Heart right ventricle (tissue), 16 donors: Measurements from ENCODE around the gene CRELD2. TPM values are rescaled to one million over a fixed set of nuclear protein-coding genes. Genes with fewer than 3 reads are reported as not detected.
A peak's percentile ranks its signal among the peaks of the same experiment; 100 is the strongest.
"Not testable (repeated sequence)": the region's sequence is repeated elsewhere in the genome, so short reads cannot be mapped to it uniquely, and the experiment has no call there.

Experiments used
- ATAC-seq, 8 donors: fragments of 200-7000 bp; cut with Tn5 transposase; one replicate each; pipeline ENCODE4 v1.9.1; 2020; ENCODE audit warnings: mild to moderate bottlenecking in 8 of 8, moderate library complexity in 8 of 8, moderate number of reproducible peaks in 1 of 8
- DNase-seq, 2 donors: peaks; one replicate each; pipeline ENCODE4 v3.0.0-alpha.2; 2020
- H3K27ac ChIP-seq, 10 donors: fragments of 200-600 bp; sonication (generic) in 2 of 10; one replicate each; pipeline versions ENCODE4 v1.5.0 to v1.8.0; 2020 to 2022; ENCODE audit warnings: mild to moderate bottlenecking in 3 of 10
- H3K27me3 ChIP-seq, 7 donors: fragments of 200-600 bp; one replicate each; pipeline ENCODE4 v1.8.0; 2021 to 2022; ENCODE audit warnings: mild to moderate bottlenecking in 2 of 7
- H3K36me3 ChIP-seq, 9 donors: fragments of 200-600 bp; sonication (generic) in 1 of 9; one replicate each; pipeline versions ENCODE4 v1.5.0 to v1.8.0; 2020 to 2022; ENCODE audit warnings: mild to moderate bottlenecking in 2 of 9
- H3K4me1 ChIP-seq, 9 donors: fragments of 200-600 bp; sonication (generic) in 1 of 9; one replicate each; pipeline versions ENCODE4 v1.5.0 to v1.8.0; 2020 to 2022; ENCODE audit warnings: mild to moderate bottlenecking in 4 of 9
- H3K4me3 ChIP-seq, 10 donors: fragments of 200-600 bp; sonication (generic) in 2 of 10; one replicate each; pipeline versions ENCODE4 v1.5.0 to v1.8.0; 2020 to 2022; ENCODE audit warnings: mild to moderate bottlenecking in 7 of 10, moderate library complexity in 2 of 10
- H3K9me3 ChIP-seq, 11 donors: fragments of 200-600 bp in 10 of 11; sonication (generic) in 2 of 11; one replicate each; pipeline versions ENCODE4 v1.5.0 to v1.8.0; 2013 to 2022; ENCODE audit warnings: mild to moderate bottlenecking in 2 of 11, control low read depth in 1 of 11, moderate library complexity in 1 of 11
- WGBS, 2 donors: extraction: QIAGEN DNeasy Blood & Tissue Kit; methylation state at CpG; one replicate each; pipeline ENCODE4 v1.1.7; 2013; ENCODE audit warnings: inconsistent platforms in 1 of 2; 5-methylcytosine and 5-hydroxymethylcytosine counted together
- intact Hi-C, 10 donors: fragments of 100-400 bp; cut with DNase I; formaldehyde crosslinking; loops; one replicate each; pipeline versions ENCODE4 v1.11.1 to v1.14.2; 2022
- polyA plus RNA-seq, 2 donors: library from polyadenylated mRNA; stranded (reverse); fragments of 200-250 nt; gene quantifications; one replicate each; pipeline ENCODE4 v1.2.3, GENCODE V29; 2013
- total RNA-seq, 10 donors: library from RNA; stranded (reverse); fragmentation: NEBNext Ultra II Directional in 3 of 10; extraction: Animal tissue kit (Norgen Biotek cat#: 25700) in 3 of 10; gene quantifications; one replicate each; pipeline versions ENCODE4 v1.2.1 to v1.2.4, GENCODE V29; 2021 to 2023
- TF ChIP-seq, protein P1 (sequence below), 9 donors: fragments of 200-600 bp; sonication (generic) in 2 of 9; IDR thresholded peaks; one replicate each; pipeline versions ENCODE4 v1.5.0 to v1.8.0; 2021 to 2022; ENCODE audit warnings: antibody characterized with exemption in 9 of 9, mild to moderate bottlenecking in 5 of 9, moderate library complexity in 1 of 9
- donor health status: Arrhythmogenic right ventricular cardiomyopathy.
- donor health status: ischemic (EF 13 %, LVEDD 7.1; RV severe dilation, severe dysfunction).
- donor health status: healthy with polysubstance abuse.
- donor health status: DM: no; HTN: yes; CAD: no.
- donor health status: DM: no; HTN: no; CAD: no.
- donor health status: ischemic (EF 25% LVEDD 6.9; RV normal size, moderate dysfunction).
- donor health status: ischemic (EF 25% LVEDD 5.7; RV mildly dilated, moderate dysfunction).
- donor health status: healthy.
- donor health status: DM: yes; HTN: yes; CAD: no.
- donor health status: Ischemic cardiomyopathy.
- donor health status: ischemic (EF 35%, LVEDD 5.7; RV mildly dilated, moderate dysfunction).
- donor health status: nonischemic (EF 11% LVEDD 7.7; RV severe dilation, severe dysfunction).
- donor health status: DM: yes; HTN: yes; CAD: no.
- donor health status: PGD.
- donor health status: ischemic (EF 29% LVEDD 5.4; RV normal size, mild dysfunction).
- donor health status: nonischemic (EF 23%, LVEDD 6.1; RV moderate dilation, normal function).

Gene CRELD2
- total and polyA plus RNA-seq, 12 donors, result 11.0 to 90.0 (median 19.2) TPM

DNA sequence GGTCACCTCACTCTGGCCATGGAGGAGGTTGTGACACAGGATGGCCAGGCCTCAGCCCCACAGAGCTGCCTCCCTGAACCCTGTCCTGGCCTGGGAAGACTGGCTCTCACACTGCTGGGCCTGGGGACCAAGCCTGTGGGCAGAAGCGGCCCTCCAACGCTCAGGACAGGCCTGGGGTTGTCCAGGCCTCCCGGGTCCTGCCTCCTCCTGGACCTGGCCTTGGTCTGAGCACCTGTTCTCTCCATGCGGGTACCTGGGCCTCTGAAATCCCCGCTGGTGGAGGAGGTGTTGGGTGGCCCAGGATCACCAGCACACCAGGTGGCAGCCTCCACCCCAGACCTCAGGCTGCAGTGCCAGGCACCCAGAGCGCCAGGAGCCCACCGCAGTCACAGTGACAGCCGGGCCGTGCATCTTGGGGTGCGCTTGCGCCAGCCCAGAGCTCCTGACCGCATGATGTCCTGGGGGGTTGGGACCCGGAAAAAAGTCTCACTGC lies 26.0 kb downstream of the CRELD2 start:
- TF ChIP-seq, protein P1, sequence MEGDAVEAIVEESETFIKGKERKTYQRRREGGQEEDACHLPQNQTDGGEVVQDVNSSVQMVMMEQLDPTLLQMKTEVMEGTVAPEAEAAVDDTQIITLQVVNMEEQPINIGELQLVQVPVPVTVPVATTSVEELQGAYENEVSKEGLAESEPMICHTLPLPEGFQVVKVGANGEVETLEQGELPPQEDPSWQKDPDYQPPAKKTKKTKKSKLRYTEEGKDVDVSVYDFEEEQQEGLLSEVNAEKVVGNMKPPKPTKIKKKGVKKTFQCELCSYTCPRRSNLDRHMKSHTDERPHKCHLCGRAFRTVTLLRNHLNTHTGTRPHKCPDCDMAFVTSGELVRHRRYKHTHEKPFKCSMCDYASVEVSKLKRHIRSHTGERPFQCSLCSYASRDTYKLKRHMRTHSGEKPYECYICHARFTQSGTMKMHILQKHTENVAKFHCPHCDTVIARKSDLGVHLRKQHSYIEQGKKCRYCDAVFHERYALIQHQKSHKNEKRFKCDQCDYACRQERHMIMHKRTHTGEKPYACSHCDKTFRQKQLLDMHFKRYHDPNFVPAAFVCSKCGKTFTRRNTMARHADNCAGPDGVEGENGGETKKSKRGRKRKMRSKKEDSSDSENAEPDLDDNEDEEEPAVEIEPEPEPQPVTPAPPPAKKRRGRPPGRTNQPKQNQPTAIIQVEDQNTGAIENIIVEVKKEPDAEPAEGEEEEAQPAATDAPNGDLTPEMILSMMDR (IDR thresholded peaks at IDR 0.05), result no peak
- 96% methylated on average over 13 of the region's 13 CpGs for WGBS, 2 donors
- Histone ChIP-seq H3K9me3 (no peaks in the 10 kb centered on the region), H3K27me3 (no peaks in the 10 kb centered on the region), H3K4me3 (peak overlapping the region in 1 of 10 donors; percentile 24), H3K36me3 (no peaks in the 10 kb centered on the region), H3K27ac (peak overlapping the region in 2 of 10 donors; percentile 2 to 65), H3K4me1 (peaks cover 0 to 12% (median 4%) of the 10 kb centered on the region in 9 donors)
- ATAC-seq (no peak), DNase-seq (no peak)
- intact Hi-C loops, result no loop called here

DNA sequence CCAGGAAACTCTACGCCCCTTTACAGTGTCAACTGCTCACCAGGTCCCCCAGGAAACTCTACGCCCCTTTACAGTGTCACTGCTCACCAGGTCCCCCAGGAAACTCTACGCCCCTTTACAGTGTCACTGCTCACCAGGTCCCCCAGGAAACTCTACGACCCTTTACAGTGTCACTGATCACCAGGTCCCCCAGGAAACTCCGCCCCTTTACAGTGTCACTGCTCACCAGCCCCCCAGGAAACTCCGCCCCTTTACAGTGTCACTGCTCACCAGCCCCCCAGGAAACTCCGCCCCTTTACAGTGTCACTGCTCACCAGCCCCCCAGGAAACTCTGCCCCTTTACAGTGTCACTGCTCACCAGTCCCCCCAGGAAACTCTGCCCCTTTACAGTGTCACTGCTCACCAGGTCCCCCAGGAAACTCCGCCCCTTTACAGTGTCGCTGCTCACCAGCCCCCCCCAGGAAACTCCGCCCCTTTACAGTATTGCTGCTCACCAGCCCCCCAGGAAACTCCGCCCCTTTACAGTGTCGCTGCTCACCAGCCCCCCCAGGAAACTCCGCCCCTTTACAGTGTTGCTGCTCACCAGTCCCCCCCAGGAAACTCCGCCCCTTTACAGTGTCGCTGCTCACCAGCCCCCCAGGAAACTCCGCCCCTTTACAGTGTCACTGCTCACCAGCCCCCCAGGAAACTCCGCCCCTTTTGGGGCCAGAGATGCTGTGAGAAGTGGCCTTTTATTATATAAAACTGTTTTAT lies 26.8 kb downstream of the CRELD2 start:
- DNase-seq, H3K4me3 ChIP-seq, intact Hi-C loops, H3K9me3 ChIP-seq, ATAC-seq, H3K27me3 ChIP-seq, H3K36me3 ChIP-seq: not testable (repeated sequence)
- WGBS, 2 donors, result 88 to 89% methylated on average over 17 of the region's 17 CpGs
- Histone ChIP-seq H3K27ac (peak overlapping the region in 1 of 10 donors; percentile 62), H3K4me1 (peaks cover 0 to 12% (median 4%) of the 10 kb centered on the region in 9 donors)

DNA sequence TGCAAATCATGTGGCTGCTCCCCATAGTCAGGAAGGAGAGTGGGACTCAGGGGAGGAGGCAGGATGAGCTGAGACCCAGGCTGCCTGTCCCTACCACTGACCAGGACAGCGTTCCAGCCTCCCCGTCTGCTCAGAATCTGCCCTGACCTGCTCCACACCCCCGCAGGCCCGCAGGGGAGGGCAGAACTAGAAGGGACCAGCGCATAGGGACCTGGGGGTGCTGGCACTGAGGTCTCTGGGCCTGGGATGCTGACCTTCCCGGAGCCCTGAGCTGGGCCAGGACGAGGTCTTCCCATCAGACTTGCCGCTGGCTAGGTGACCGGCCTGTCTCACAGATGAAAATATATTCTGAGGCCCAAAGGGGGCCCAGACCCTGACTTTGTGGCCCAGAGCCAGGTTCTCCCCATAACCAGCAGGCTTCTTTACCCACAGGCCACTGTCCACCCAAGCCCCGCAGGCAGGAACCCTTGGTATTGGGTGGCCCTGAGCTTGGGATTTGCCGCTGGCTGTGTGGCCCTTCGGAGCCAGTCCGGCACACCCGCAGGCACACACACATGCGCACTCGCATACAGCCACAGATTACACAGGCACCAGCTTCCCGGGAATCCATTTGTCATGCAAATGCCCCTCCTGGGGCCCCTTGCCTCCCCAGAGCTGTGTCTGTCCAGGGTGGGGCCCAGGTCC lies 28.3 kb downstream of the CRELD2 start:
- ATAC-seq, result no peak
- no peak for DNase-seq
- Histone ChIP-seq H3K4me3 (no peak overlapping the region), H3K4me1 (peaks cover 0 to 12% (median 4%) of the 10 kb centered on the region in 9 donors), H3K9me3 (no peaks in the 10 kb centered on the region), H3K27me3 (no peaks in the 10 kb centered on the region), H3K27ac (no peak overlapping the region), H3K36me3 (no peaks in the 10 kb centered on the region)
- TF ChIP-seq, protein P1 (IDR thresholded peaks at IDR 0.05), result no peak
- 86 to 89% methylated on average over 17 of the region's 17 CpGs for WGBS, 2 donors
- intact Hi-C loops, result no loop called here

DNA sequence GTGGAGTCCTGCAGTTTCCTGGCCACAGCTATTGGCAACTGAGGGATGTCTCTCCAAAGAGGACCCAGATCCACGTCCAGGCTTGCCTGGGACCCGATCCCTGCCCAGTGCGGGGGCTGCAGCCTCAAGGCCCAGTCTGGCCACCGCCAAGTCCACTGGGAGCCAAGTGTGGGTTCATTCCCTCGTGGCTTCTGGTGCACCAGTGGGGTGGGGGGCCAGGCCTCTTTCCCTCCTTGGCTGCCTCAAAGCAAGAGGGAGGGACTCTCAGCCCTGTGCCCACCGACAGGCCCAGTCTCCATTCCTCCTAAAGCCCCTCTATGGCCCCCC lies 28.8 kb downstream of the CRELD2 start:
- intact Hi-C loops, result no loop called here
- TF ChIP-seq, protein P1 (IDR thresholded peaks at IDR 0.05), result no peak
- Histone ChIP-seq H3K27ac (no peak overlapping the region), H3K4me3 (no peak overlapping the region), H3K27me3 (no peaks in the 10 kb centered on the region), H3K4me1 (peaks cover 0 to 14% (median 4%) of the 10 kb centered on the region in 9 donors), H3K36me3 (no peaks in the 10 kb centered on the region), H3K9me3 (no peaks in the 10 kb centered on the region)
- no peak for ATAC-seq
- WGBS, 2 donors, result 86 to 88% methylated on average over 6 of the region's 6 CpGs
- DNase-seq, result no peak
